ENCODE data around the gene RHAG. TPM values are rescaled to one million over a fixed set of nuclear protein-coding genes. Genes with fewer than 3 reads are reported as not detected.

Gene RHAG
- total and polyA plus RNA-seq, 3 donors from 2014 or later, result 0.42 TPM; not detected in 2

Other genes starting within 250 kb of the RHAG start
- 10 to 100 TPM; 17.3 to 26.8 TPM for gene MMUT, start 173.6 kb downstream of the RHAG start, total RNA-seq
- 22.6 TPM for gene MMUT, start 173.6 kb downstream of the RHAG start, polyA plus RNA-seq (ENCODE audit: insufficient read depth, low read depth, low replicate concordance)
- 1 to 10 TPM; 3.8 to 7.6 TPM for gene CENPQ, start 173.5 kb downstream of the RHAG start, total RNA-seq
- 2.8 TPM for gene CENPQ, start 173.5 kb downstream of the RHAG start, polyA plus RNA-seq (ENCODE audit: insufficient read depth, low read depth, low replicate concordance)
- not detected for gene GLYATL3, start 136.9 kb downstream of the RHAG start, total RNA-seq
- not detected for gene GLYATL3, start 136.9 kb downstream of the RHAG start, polyA plus RNA-seq (ENCODE audit: insufficient read depth, low read depth, low replicate concordance)
- 10 to 100 TPM; 41.3 to 58.4 TPM for gene C6orf141, start 86.2 kb downstream of the RHAG start, total RNA-seq
- gene C6orf141, start 86.2 kb downstream of the RHAG start, polyA plus RNA-seq (ENCODE audit: insufficient read depth, low read depth, low replicate concordance), result 11.3 TPM
- 100 to 1,000 TPM; 197 to 739 TPM for gene CRISP2, start 76.7 kb upstream of the RHAG start, total RNA-seq
- gene CRISP2, start 76.7 kb upstream of the RHAG start, polyA plus RNA-seq (ENCODE audit: insufficient read depth, low read depth, low replicate concordance), result 709 TPM
- under 1 TPM in 1 of 2 donors, not detected in 1; 0.12 TPM for gene CRISP3, start 107.5 kb upstream of the RHAG start, total RNA-seq
- not detected for gene CRISP3, start 107.5 kb upstream of the RHAG start, polyA plus RNA-seq (ENCODE audit: insufficient read depth, low read depth, low replicate concordance)
- 100 to 1,000 TPM in 1 of 2 donors, 10 to 100 TPM in 1; 73.8 to 207 TPM for gene PGK2, start 150.4 kb upstream of the RHAG start, total RNA-seq
- 364 TPM for gene PGK2, start 150.4 kb upstream of the RHAG start, polyA plus RNA-seq (ENCODE audit: insufficient read depth, low read depth, low replicate concordance)
- gene CRISP1, start 229.7 kb upstream of the RHAG start, total RNA-seq, result under 1 TPM; 0.19 to 0.55 TPM
- 3.8 TPM for gene CRISP1, start 229.7 kb upstream of the RHAG start, polyA plus RNA-seq (ENCODE audit: insufficient read depth, low read depth, low replicate concordance)

All from testis (tissue), 3 donors.